CD14-positive monocyte (primary cell): Measurements from ENCODE around the gene MT2A. TPM values are rescaled to one million over a fixed set of nuclear protein-coding genes. Genes with fewer than 3 reads are reported as not detected.

Source experiments
- DNase-seq, 3 donors: peaks; one replicate each; pipeline ENCODE4 v3.0.0-alpha.2; 2011 to 2022
- H2AFZ ChIP-seq: 2 replicates; pipeline ENCODE4 v1.6.0; 2012; ENCODE audit warnings: mild to moderate bottlenecking, low read depth, low read length, inconsistent platforms; ENCODE audit not compliant: insufficient read depth, poor library complexity, severe bottlenecking
- H3K27ac ChIP-seq, 2 donors: 1 replicate in 1 of 2; 2 replicates in 1 of 2; pipeline ENCODE4 v1.5.1; 2012 to 2013; ENCODE audit warnings: low read length in 2 of 2, control low read depth in 1 of 2, inconsistent platforms in 1 of 2, low read depth in 1 of 2, mild to moderate bottlenecking in 1 of 2
- H3K27me3 ChIP-seq, 2 donors: one replicate each; pipeline versions ENCODE4 v1.6.0 to v1.6.1; 2011 to 2013; ENCODE audit warnings: low read length in 2 of 2; ENCODE audit not compliant: control insufficient read depth in 2 of 2, insufficient read depth in 2 of 2
- H3K36me3 ChIP-seq, 2 donors: replicated peaks in 1 of 2; 1 replicate in 1 of 2; 2 replicates in 1 of 2; pipeline versions ENCODE4 v1.5.1 to v1.6.1; 2012 to 2013; ENCODE audit warnings: low read length in 2 of 2, control low read depth in 1 of 2, inconsistent platforms in 1 of 2, mild to moderate bottlenecking in 1 of 2; ENCODE audit not compliant: insufficient read depth in 2 of 2, control insufficient read depth in 1 of 2
- H3K4me1 ChIP-seq, 2 donors: 1 replicate in 1 of 2; 2 replicates in 1 of 2; pipeline versions ENCODE4 v1.5.1 to v1.6.1; 2012 to 2013; ENCODE audit warnings: low read length in 2 of 2, control low read depth in 1 of 2, inconsistent platforms in 1 of 2, mild to moderate bottlenecking in 1 of 2, moderate library complexity in 1 of 2; ENCODE audit not compliant: insufficient read depth in 2 of 2, control insufficient read depth in 1 of 2
- H3K4me2 ChIP-seq: replicated peaks from 2 replicates; pipeline ENCODE3; 2012; ENCODE audit warnings: low read length, moderate library complexity, mild to moderate bottlenecking; ENCODE audit not compliant: poor library complexity, severe bottlenecking; ENCODE audit errors: extremely low read depth
- H3K4me3 ChIP-seq, 3 experiments: fragments of 200-600 bp in 1 of 3; sonication (generic) in 1 of 3; replicated peaks in 1 of 3; 1 replicate in 2 of 3; 2 replicates in 1 of 3; pipeline ENCODE4 v1.5.1; 2011 to 2013; ENCODE audit warnings: low read length in 3 of 3, mild to moderate bottlenecking in 3 of 3, control low read depth in 2 of 3, low read depth in 2 of 3, inconsistent platforms in 1 of 3, moderate library complexity in 1 of 3
- H3K79me2 ChIP-seq: 2 replicates; pipeline ENCODE4 v1.6.0; 2012; ENCODE audit warnings: mild to moderate bottlenecking, control low read depth, inconsistent platforms, low read length, moderate library complexity; ENCODE audit not compliant: insufficient read depth
- H3K9ac ChIP-seq: 2 replicates; pipeline ENCODE4 v1.6.0; 2017; ENCODE audit warnings: low read length, mild to moderate bottlenecking; ENCODE audit not compliant: insufficient read depth, poor library complexity, severe bottlenecking
- H3K9me3 ChIP-seq, 2 donors: replicated peaks in 1 of 2; 1 replicate in 1 of 2; 2 replicates in 1 of 2; pipeline versions ENCODE4 v1.5.1 to v1.6.1; 2012 to 2013; ENCODE audit warnings: low read length in 2 of 2, control low read depth in 1 of 2; ENCODE audit not compliant: control insufficient read depth in 1 of 2, insufficient read depth in 1 of 2
- H4K20me1 ChIP-seq: 2 replicates; pipeline ENCODE4 v1.6.0; 2012; ENCODE audit warnings: mild to moderate bottlenecking, low read length, control low read depth, moderate library complexity; ENCODE audit not compliant: insufficient read depth
- H3K27ac Mint-ChIP-seq, 7 donors: one replicate each; pipeline ENCODE4 v1.8.0; 2020; ENCODE audit warnings: mild to moderate bottlenecking in 7 of 7, mixed read lengths in 7 of 7, moderate library complexity in 6 of 7, inconsistent platforms in 2 of 7
- H3K27me3 Mint-ChIP-seq, 3 donors: one replicate each; pipeline ENCODE4 v1.8.0; 2021 to 2022; ENCODE audit warnings: low read depth in 3 of 3, mild to moderate bottlenecking in 3 of 3, mixed read lengths in 3 of 3, moderate library complexity in 3 of 3, inconsistent platforms in 1 of 3
- H3K36me3 Mint-ChIP-seq, 2 donors: one replicate each; pipeline ENCODE4 v1.8.0; 2020; ENCODE audit warnings: mixed read lengths in 2 of 2, inconsistent platforms in 1 of 2, mild to moderate bottlenecking in 1 of 2
- H3K4me1 Mint-ChIP-seq: one replicate; pipeline ENCODE4 v1.8.0; 2020; ENCODE audit warnings: mild to moderate bottlenecking, mixed read lengths
- H3K4me3 Mint-ChIP-seq, 2 donors: one replicate each; pipeline ENCODE4 v1.8.0; 2020; ENCODE audit warnings: mild to moderate bottlenecking in 2 of 2, mixed read lengths in 2 of 2, moderate library complexity in 1 of 2
- H3K9me3 Mint-ChIP-seq, 7 donors: one replicate each; pipeline ENCODE4 v1.8.0; 2020 to 2022; ENCODE audit warnings: mixed read lengths in 7 of 7, mild to moderate bottlenecking in 6 of 7, moderate library complexity in 6 of 7, inconsistent platforms in 2 of 7
- CTCF ChIP-seq: fragments of 200-600 bp; IDR thresholded peaks from one replicate; pipeline ENCODE4 v1.8.0; 2022; ENCODE audit warnings: antibody characterized with exemption, mild to moderate bottlenecking
- WGBS: methylation state at CpG from one replicate; pipeline ENCODE4 v1.1.5; 2013; ENCODE audit warnings: missing lambda C conversion rate; ENCODE audit not compliant: insufficient coverage; 5-methylcytosine and 5-hydroxymethylcytosine counted together
- intact Hi-C, 2 donors: fragments of 100-400 bp; cut with micrococcal nuclease; formaldehyde crosslinking; loops; one replicate each; pipeline versions ENCODE4 v1.15.0 to v1.15.1; 2023
- polyA plus RNA-seq, 3 donors: library from polyadenylated mRNA; depleted of rRNA in 1 of 3; unstranded in 2 of 3; stranded (reverse) in 1 of 3; fragments of 300-500 nt in 2 of 3; fragments of >200 nt in 1 of 3; fragmentation: Illumina TruSeq in 2 of 3; gene quantifications; 1 replicate in 2 of 3; 2 replicates in 1 of 3; pipeline ENCODE4 v1.2.3, GENCODE V29; 2012 to 2021

Gene MT2A
- polyA plus RNA-seq, 3 donors: 26.8 to 228 (median 126) TPM

GRCh38 chr16:56594292-56594619 lies 14.1 kb upstream of the MT2A start:
- H3K27ac Mint-ChIP-seq: no peak overlapping the region
- Histone ChIP-seq H3K9me3 (peaks cover 0 to 10% of the 10 kb centered on the region in 2 donors), H3K36me3 (no peaks in the 10 kb centered on the region), H3K79me2 (no peaks in the 10 kb centered on the region), H3K27ac (no peak overlapping the region), H3K4me1 (peaks cover 6 to 13% of the 10 kb centered on the region in 2 donors), H3K27me3 (peaks cover 5 to 12% of the 10 kb centered on the region in 2 donors), H3K9ac (no peak overlapping the region), H3K4me3 (no peak overlapping the region), H2AFZ (no peak overlapping the region), H4K20me1 (no peaks in the 10 kb centered on the region), H3K4me2 (no peak overlapping the region)
- DNase-seq: no peak
- peaks cover 27 to 33% (median 29%) of the 10 kb centered on the region in 3 donors for H3K27me3 Mint-ChIP-seq
- peaks cover 0 to 7% (median 4%) of the 10 kb centered on the region in 7 donors for H3K9me3 Mint-ChIP-seq
- no peak overlapping the region for H3K4me3 Mint-ChIP-seq
- intact Hi-C loops: no loop called here
- H3K36me3 Mint-ChIP-seq: peaks cover 0 to 2% of the 10 kb centered on the region in 2 donors
- H3K4me1 Mint-ChIP-seq: peaks cover 16% of the 10 kb centered on the region
- TF ChIP-seq CTCF: no peak
- WGBS: 75% methylated on average over 1 of the region's 5 CpGs

GRCh38 chr16:56600398-56600999 lies 7.9 kb upstream of the MT2A start:
- TF ChIP-seq CTCF: peak; percentile 72
- H3K79me2 ChIP-seq: no peaks in the 10 kb centered on the region
- no peak overlapping the region for H3K27ac ChIP-seq
- H3K4me3 ChIP-seq: no peak overlapping the region
- Mint-ChIP-seq H3K27ac (peak overlapping the region in 1 of 7 donors; percentile 23), H3K27me3 (peaks cover 19 to 30% (median 23%) of the 10 kb centered on the region in 3 donors), H3K4me1 (no peaks in the 10 kb centered on the region), H3K4me3 (peak overlapping the region in 1 of 2 donors; percentile 40), H3K9me3 (peaks cover 0 to 3% (median 0%) of the 10 kb centered on the region in 7 donors), H3K36me3 (no peaks in the 10 kb centered on the region)
- H3K4me1 ChIP-seq: no peaks in the 10 kb centered on the region
- no peaks in the 10 kb centered on the region for H4K20me1 ChIP-seq
- H2AFZ ChIP-seq: no peak overlapping the region
- WGBS: 25% methylated on average over 7 of the region's 8 CpGs
- no peak overlapping the region for H3K4me2 ChIP-seq
- DNase-seq: peak; percentile 20 to 40 (median 30)
- H3K9me3 ChIP-seq: no peaks in the 10 kb centered on the region
- H3K36me3 ChIP-seq: no peaks in the 10 kb centered on the region
- no peak overlapping the region for H3K9ac ChIP-seq
- intact Hi-C loops: loop anchor here (10.0 kb wide), 3 partner anchors 104 to 584 kb away; partner anchors contain the start of genes NUDT21 (in 1 of the 2), OGFOD1 (in 1 of the 2), PSME3IP1 (in 1 of the 2) and RSPRY1 (in 1 of the 2)
- peaks cover 0 to 10% of the 10 kb centered on the region in 2 donors for H3K27me3 ChIP-seq
